AG20443 (cell line): ENCODE data around the gene WNT3A.

Experiments used
- DNase-seq: peaks from one replicate; pipeline ENCODE4 v3.0.0; 2012; ENCODE audit warnings: low spot score, mixed read lengths

The WNT3A gene

GRCh38 chr1:228070173-228070572 is 63.4 kb downstream of the WNT3A start:
- no peak for DNase-seq

GRCh38 chr1:228070851-228071250 is 64.1 kb downstream of the WNT3A start:
- DNase-seq, result no peak

GRCh38 chr1:228071839-228072657 is 65.2 kb downstream of the WNT3A start:
- DNase-seq, result no peak

GRCh38 chr1:228072658-228073043 is 65.9 kb downstream of the WNT3A start:
- DNase-seq, result no peak

- DNase-seq, result no peak
Measured at GRCh38 chr1:228073061-228073856, 66.5 kb downstream of the WNT3A start.

GRCh38 chr1:228073857-228074545 is 67.2 kb downstream of the WNT3A start:
- no peak for DNase-seq

- DNase-seq, result no peak
Measured at GRCh38 chr1:228074954-228075730, 68.3 kb downstream of the WNT3A start.

- no peak for DNase-seq
Measured at GRCh38 chr1:228075801-228076271, 69.0 kb downstream of the WNT3A start.

- no peak for DNase-seq
Measured at GRCh38 chr1:228076796-228077430, 70.1 kb downstream of the WNT3A start.

GRCh38 chr1:228077565-228078330 is 71.0 kb downstream of the WNT3A start:
- DNase-seq, result no peak

GRCh38 chr1:228079013-228079412 is 72.2 kb downstream of the WNT3A start:
- DNase-seq, result no peak

GRCh38 chr1:228079601-228080263 is 72.9 kb downstream of the WNT3A start:
- no peak for DNase-seq

- no peak for DNase-seq
Measured at GRCh38 chr1:228081144-228081543, 74.3 kb downstream of the WNT3A start.

GRCh38 chr1:228081578-228082213 is 74.9 kb downstream of the WNT3A start:
- DNase-seq, result no peak

- DNase-seq, result peak; percentile 100
Measured at GRCh38 chr1:228082214-228082917, 75.6 kb downstream of the WNT3A start, which contains the start of gene ARF1. ARF1 (plus strand) TSS chr1:228082708; CDS start chr1:228097115, 14,407 bp downstream.

- DNase-seq, result peak; percentile 59
Measured at GRCh38 chr1:228082918-228083870, 76.4 kb downstream of the WNT3A start.

- no peak for DNase-seq
Measured at GRCh38 chr1:228083871-228084278, 77.1 kb downstream of the WNT3A start.
